Ureter (tissue), 1 donor: ENCODE data around the gene LRRK1. TPM values are rescaled to one million over a fixed set of nuclear protein-coding genes. Genes with fewer than 3 reads are reported as not detected.
A peak's percentile ranks its signal among the peaks of the same experiment; 100 is the strongest.

Source experiments
- DNase-seq: peaks from one replicate; pipeline ENCODE4 v3.0.0-alpha.2; 2020; ENCODE audit warnings: low spot score
- total RNA-seq: library from RNA; stranded (reverse); gene quantifications from one replicate; pipeline ENCODE4 v1.2.4, GENCODE V29; 2023
- donor health status: DM: yes; HTN: yes; CAD: no.

The LRRK1 gene
- total RNA-seq, 1 donor from 2014 or later = 29.5 TPM

GRCh38 chr15:101056366-101057334, 137.5 kb downstream of the LRRK1 start:
- DNase-seq = no peak

- DNase-seq = no peak
Observed at GRCh38 chr15:101057841-101058407, 138.8 kb downstream of the LRRK1 start.

GRCh38 chr15:101058735-101059134, 139.6 kb downstream of the LRRK1 start:
- DNase-seq = no peak

GRCh38 chr15:101059381-101060341, 140.5 kb downstream of the LRRK1 start:
- peak; percentile 34 for DNase-seq

- peak; percentile 42 for DNase-seq
Observed at GRCh38 chr15:101060576-101061551, 141.7 kb downstream of the LRRK1 start.

- DNase-seq = peak; percentile 31
Observed at GRCh38 chr15:101062063-101062462, 142.9 kb downstream of the LRRK1 start.

GRCh38 chr15:101062471-101063171, 143.5 kb downstream of the LRRK1 start:
- DNase-seq = peak; percentile 26

- DNase-seq = peak; percentile 37
Observed at GRCh38 chr15:101063212-101063611, 144.1 kb downstream of the LRRK1 start.

GRCh38 chr15:101063891-101064794, 145.0 kb downstream of the LRRK1 start:
- peak; percentile 65 for DNase-seq

GRCh38 chr15:101064795-101065569, 145.8 kb downstream of the LRRK1 start:
- no peak for DNase-seq

GRCh38 chr15:101065570-101066221, 146.5 kb downstream of the LRRK1 start:
- DNase-seq = no peak

GRCh38 chr15:101066501-101067408, 147.6 kb downstream of the LRRK1 start:
- DNase-seq = no peak

GRCh38 chr15:101067660-101068522, 148.7 kb downstream of the LRRK1 start:
- DNase-seq = no peak

GRCh38 chr15:101068523-101068960, 149.4 kb downstream of the LRRK1 start:
- no peak for DNase-seq

GRCh38 chr15:101068961-101069653, 149.9 kb downstream of the LRRK1 start:
- DNase-seq = no peak
